K562 treated with DMSO at 1 percent for 12 hours (cell line): ENCODE results near the gene RRAS2. TPM values are rescaled to one million over a fixed set of nuclear protein-coding genes. Genes with fewer than 3 reads are reported as not detected.

ENCODE experiments used
- total RNA-seq: library from RNA; unstranded; fragments of 300-600 nt; gene quantifications from 2 replicates; pipeline ENCODE4 v1.2.3, GENCODE V29; 2022; ENCODE audit not compliant: insufficient read depth

RRAS2 gene
- total RNA-seq: 22.3 and 36.5 TPM in 2 replicates

GRCh38 chr11:14358729-14359439 lies at the start of gene RRAS2:
Gene RRAS2, minus strand, starts transcription at chr11:14359183. Its CDS starts 313 bp downstream, at chr11:14358870.

Other genes starting within 250 kb of the RRAS2 start
- gene COPB1, start 140.6 kb upstream of the RRAS2 start, total RNA-seq: 80.9 and 130 TPM in 2 replicates
- 189 and 282 TPM in 2 replicates for gene PSMA1, start 161.2 kb upstream of the RRAS2 start, total RNA-seq